ENCODE data around the gene PAN3. TPM values are rescaled to one million over a fixed set of nuclear protein-coding genes. Genes with fewer than 3 reads are reported as not detected.

PAN3 gene
- total RNA-seq, 4 donors from 2014 or later = 26.2 to 30.4 (median 27.1) TPM

- no peaks in the 10 kb centered on the region for H3K27me3 ChIP-seq
- no peak for TF ChIP-seq POLR2AphosphoS5 (IDR thresholded peaks at IDR 0.05)
- TF ChIP-seq, protein P1, sequence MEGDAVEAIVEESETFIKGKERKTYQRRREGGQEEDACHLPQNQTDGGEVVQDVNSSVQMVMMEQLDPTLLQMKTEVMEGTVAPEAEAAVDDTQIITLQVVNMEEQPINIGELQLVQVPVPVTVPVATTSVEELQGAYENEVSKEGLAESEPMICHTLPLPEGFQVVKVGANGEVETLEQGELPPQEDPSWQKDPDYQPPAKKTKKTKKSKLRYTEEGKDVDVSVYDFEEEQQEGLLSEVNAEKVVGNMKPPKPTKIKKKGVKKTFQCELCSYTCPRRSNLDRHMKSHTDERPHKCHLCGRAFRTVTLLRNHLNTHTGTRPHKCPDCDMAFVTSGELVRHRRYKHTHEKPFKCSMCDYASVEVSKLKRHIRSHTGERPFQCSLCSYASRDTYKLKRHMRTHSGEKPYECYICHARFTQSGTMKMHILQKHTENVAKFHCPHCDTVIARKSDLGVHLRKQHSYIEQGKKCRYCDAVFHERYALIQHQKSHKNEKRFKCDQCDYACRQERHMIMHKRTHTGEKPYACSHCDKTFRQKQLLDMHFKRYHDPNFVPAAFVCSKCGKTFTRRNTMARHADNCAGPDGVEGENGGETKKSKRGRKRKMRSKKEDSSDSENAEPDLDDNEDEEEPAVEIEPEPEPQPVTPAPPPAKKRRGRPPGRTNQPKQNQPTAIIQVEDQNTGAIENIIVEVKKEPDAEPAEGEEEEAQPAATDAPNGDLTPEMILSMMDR (IDR thresholded peaks at IDR 0.05) = no peak
- no peak for TF ChIP-seq EP300 (IDR thresholded peaks at IDR 0.05)
- no peak for TF ChIP-seq POLR2A (IDR thresholded peaks at IDR 0.05; ENCODE audit: low read depth)
- H3K27ac ChIP-seq (replicated peaks in 1 of 4) = no peak overlapping the region
- H3K4me1 ChIP-seq = peaks cover 6 to 16% (median 11%) of the 10 kb centered on the region in 4 donors
- no peaks in the 10 kb centered on the region for H3K9me3 ChIP-seq
- peaks cover 0 to 29% (median 0%) of the 10 kb centered on the region in 4 donors for H3K36me3 ChIP-seq
- intact Hi-C loops (cut with DNase I) = loop anchor here (10.0 kb wide), 1 partner anchor 313 kb away; no protein-coding TSS in a partner anchor
- WGBS = 81% methylated on average over 2 of the region's 2 CpGs
- H3K4me3 ChIP-seq = no peak overlapping the region
- DNase-seq (ENCODE audit: extremely low spot score) = no peak
These were observed 183.4 kb downstream of the PAN3 start for GRCh38 chr13:28321756-28322155.

DNA sequence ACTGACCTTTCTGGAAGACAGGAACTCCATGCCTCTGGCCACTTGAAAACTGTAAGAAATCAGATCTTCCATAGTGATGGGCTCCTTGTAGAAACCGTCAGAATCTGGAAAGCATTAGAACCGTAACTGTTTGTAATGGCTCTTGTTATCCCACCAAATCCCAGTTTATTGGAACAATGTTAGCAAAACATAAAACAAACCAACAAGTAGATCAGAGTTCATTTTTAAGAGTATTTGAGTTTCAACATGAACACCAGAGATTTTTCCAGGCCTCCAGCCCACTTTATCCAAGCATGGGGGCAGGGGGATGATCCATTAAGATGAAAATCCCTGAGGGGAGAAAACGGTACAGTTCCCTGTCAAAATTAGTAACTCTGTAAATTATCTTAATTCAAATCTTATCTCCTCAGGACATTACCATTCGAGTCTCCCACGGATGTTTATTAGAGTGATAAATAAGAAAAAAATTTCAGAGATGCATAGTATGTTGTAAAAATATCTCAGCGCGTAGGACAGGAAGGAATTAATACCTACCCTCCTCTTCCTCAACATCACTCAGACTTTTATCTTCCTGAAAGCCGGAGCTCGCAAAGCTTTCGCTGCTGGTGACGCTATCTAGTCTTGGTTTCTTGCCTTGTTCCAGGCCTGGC is 184.0 kb downstream of the PAN3 start:
- Histone ChIP-seq H3K27me3 (no peaks in the 10 kb centered on the region), H3K9me3 (no peaks in the 10 kb centered on the region), H3K4me1 (peaks cover 6 to 16% (median 11%) of the 10 kb centered on the region in 4 donors), H3K36me3 (peaks cover 0 to 28% (median 0%) of the 10 kb centered on the region in 4 donors), H3K4me3 (no peak overlapping the region), H3K27ac (replicated peaks in 1 of 4) (no peak overlapping the region)
- no peak for DNase-seq (ENCODE audit: extremely low spot score)
- TF ChIP-seq POLR2A (IDR thresholded peaks at IDR 0.05; ENCODE audit: low read depth) (no peak), EP300 (IDR thresholded peaks at IDR 0.05) (no peak), POLR2AphosphoS5 (IDR thresholded peaks at IDR 0.05) (no peak)
- TF ChIP-seq, protein P1 (IDR thresholded peaks at IDR 0.05) = no peak
- intact Hi-C loops (cut with DNase I) = loop anchor here (10.0 kb wide), 1 partner anchor 312 kb away; no protein-coding TSS in a partner anchor
- WGBS = 76% methylated on average over 11 of the region's 11 CpGs

DNA sequence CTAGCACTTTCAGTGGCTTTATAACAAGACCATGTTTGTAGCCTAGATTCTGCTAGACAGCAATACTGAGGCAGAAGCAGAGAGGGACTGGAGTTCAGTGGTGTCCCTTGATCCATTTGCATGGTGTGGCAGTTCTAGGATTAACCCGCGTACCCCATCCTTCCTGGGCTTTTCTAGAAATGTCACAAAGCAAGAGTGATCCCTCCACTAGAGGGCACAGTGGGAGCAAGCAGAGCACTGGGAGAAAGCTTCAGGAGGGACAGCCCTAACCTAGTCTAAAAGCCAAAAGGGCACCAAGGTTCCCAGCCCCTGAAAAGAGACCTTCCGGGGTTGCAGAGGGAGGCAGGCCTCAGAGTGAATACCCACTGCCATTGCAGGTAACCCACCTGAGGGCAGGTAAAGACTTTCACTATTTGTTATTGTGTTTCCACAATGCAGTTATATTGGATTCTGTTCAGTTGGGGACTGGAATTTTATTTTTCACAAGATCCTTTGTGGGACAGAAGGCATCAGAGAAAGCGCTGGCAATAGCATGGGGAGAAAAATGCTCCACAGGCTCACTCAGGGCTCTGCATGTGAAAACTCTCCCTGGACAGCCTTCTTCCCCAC is 185.9 kb downstream of the PAN3 start:
- H3K27me3 ChIP-seq = no peaks in the 10 kb centered on the region
- no peaks in the 10 kb centered on the region for H3K9me3 ChIP-seq
- TF ChIP-seq, protein P1 (IDR thresholded peaks at IDR 0.05) = peak; percentile 46 to 68 (median 52)
- TF ChIP-seq POLR2A (IDR thresholded peaks at IDR 0.05; ENCODE audit: low read depth) (no peak), POLR2AphosphoS5 (IDR thresholded peaks at IDR 0.05) (no peak), EP300 (IDR thresholded peaks at IDR 0.05) (no peak)
- peaks cover 0 to 19% (median 0%) of the 10 kb centered on the region in 4 donors for H3K36me3 ChIP-seq
- no peak overlapping the region for H3K4me3 ChIP-seq
- no peak overlapping the region for H3K27ac ChIP-seq (replicated peaks in 1 of 4)
- H3K4me1 ChIP-seq = peaks cover 6 to 16% (median 13%) of the 10 kb centered on the region in 4 donors
- intact Hi-C loops (cut with DNase I) = loop anchor here (10.0 kb wide), 1 partner anchor 311 kb away; no protein-coding TSS in a partner anchor
- DNase-seq (ENCODE audit: extremely low spot score) = no peak
- WGBS = 31% methylated on average over 4 of the region's 4 CpGs

DNA sequence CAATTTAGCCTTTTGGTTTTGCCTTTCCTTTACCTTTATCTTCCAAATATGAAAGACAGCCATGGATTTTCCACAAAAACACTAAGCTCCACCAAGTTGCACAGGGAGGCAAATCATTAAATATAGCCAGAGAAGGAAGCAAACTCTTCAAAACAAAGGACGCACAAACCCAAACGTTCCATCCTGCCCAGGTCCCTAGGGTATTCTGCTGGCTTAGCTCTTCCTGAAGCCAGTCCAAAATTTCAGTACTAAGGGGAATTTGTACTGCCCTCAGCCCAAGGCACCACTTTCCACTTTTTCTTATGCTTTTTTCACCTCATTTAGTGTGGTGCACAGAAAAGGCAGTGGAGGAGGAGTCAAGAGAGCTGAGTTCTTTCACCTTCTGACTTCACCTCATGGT is 186.7 kb downstream of the PAN3 start:
- Histone ChIP-seq H3K36me3 (peaks cover 0 to 13% (median 0%) of the 10 kb centered on the region in 4 donors), H3K27me3 (no peaks in the 10 kb centered on the region), H3K4me3 (no peak overlapping the region), H3K4me1 (peaks cover 6 to 22% (median 16%) of the 10 kb centered on the region in 4 donors), H3K27ac (replicated peaks in 1 of 4) (no peak overlapping the region), H3K9me3 (no peaks in the 10 kb centered on the region)
- intact Hi-C loops (cut with DNase I) = loop anchor here (5.0 to 10.0 kb wide), 2 partner anchors 310 to 472 kb away; no protein-coding TSS in a partner anchor
- DNase-seq (ENCODE audit: extremely low spot score) = no peak
- WGBS = 52% methylated on average over 2 of the region's 2 CpGs
- TF ChIP-seq EP300 (IDR thresholded peaks at IDR 0.05) (no peak), POLR2AphosphoS5 (IDR thresholded peaks at IDR 0.05) (no peak), POLR2A (IDR thresholded peaks at IDR 0.05; ENCODE audit: low read depth) (no peak)
- TF ChIP-seq, protein P1 (IDR thresholded peaks at IDR 0.05) = no peak

Measured in esophagus muscularis mucosa (tissue), 4 donors.